ENCODE data around the gene SMAD6. TPM values are rescaled to one million over a fixed set of nuclear protein-coding genes. Genes with fewer than 3 reads are reported as not detected.
A peak's percentile ranks its signal among the peaks of the same experiment; 100 is the strongest.

Gene SMAD6
- total and polyA plus RNA-seq, 2 of the 4 experiments (the other 2 are of a cell fraction) = 4.8 to 8.5 TPM

DNA sequence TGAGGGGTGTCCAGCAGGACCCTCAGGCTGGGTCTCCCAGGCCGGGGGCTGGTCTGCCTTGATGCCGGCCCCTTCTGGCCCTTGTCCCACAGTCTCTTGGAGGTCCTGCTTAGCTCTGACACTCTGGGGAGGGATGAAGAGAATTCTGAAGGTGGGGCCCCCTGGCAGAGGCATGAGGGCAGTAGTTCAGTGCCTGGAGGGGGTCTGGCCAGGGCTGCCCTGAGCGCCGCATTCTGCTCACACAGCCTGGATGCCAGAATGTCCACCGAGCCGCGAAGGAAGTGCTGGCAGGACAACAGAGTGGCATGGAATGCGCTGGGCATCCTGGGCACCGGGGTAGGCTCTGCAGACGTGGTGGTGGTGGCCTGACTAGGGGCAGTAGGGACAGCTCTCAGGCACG lies 55.5 kb downstream of the SMAD6 start:
- in situ Hi-C loops (cut with MboI; ENCODE audit: low sequenced_read_pairs) (no loop called here), dilution Hi-C loops (cut with HindIII; ENCODE audit: low sequenced_read_pairs, unreplicated experiment) (no loop called here), intact Hi-C loops (cut with micrococcal nuclease) (no loop called here)
- Histone ChIP-seq H3K79me1 (ENCODE audit: low read depth in 1 of 2, low read length in 2 of 2) (peaks cover 41 to 82% of the 10 kb centered on the region in 2 experiments), H3K9me1 (ENCODE audit: insufficient read depth, low read length) (peaks cover 33% of the 10 kb centered on the region), H3K4me2 (ENCODE audit: low read depth, low read length) (no peak overlapping the region), H2BK15ac (ENCODE audit: low read depth, low read length) (no peak overlapping the region), H3K18ac (ENCODE audit: low read depth, low read length) (no peak overlapping the region), H3K36me3 (ENCODE audit: control insufficient read depth, insufficient read depth, low read length) (peaks cover 15% of the 10 kb centered on the region), H4K8ac (ENCODE audit: low read depth in 2 of 2, low read length in 2 of 2) (no peak overlapping the region), H2AFZ (replicated peaks; ENCODE audit: low read length, poor library complexity) (no peak overlapping the region), H3K23ac (ENCODE audit: low read depth, low read length) (no peak overlapping the region), H4K91ac (ENCODE audit: insufficient read depth, low read depth, low read length) (no peak overlapping the region), H3K27ac (ENCODE audit: insufficient read depth, low read length) (no peak overlapping the region), H3K4me1 (ENCODE audit: control insufficient read depth, insufficient read depth, low read length) (peaks cover 22% of the 10 kb centered on the region), H2BK120ac (ENCODE audit: low read depth, low read length) (no peak overlapping the region), H3K9me3 (ENCODE audit: control insufficient read depth, insufficient read depth, low read length) (peaks cover 4% of the 10 kb centered on the region; the same call in 1 of the 2 replicates), H3K9ac (ENCODE audit: low read depth, low read length) (no peak overlapping the region), H4K5ac (ENCODE audit: low read depth, low read length) (no peak overlapping the region), H2BK5ac (ENCODE audit: low read depth, low read length, poor library complexity, severe bottlenecking) (no peak overlapping the region), H3K4me3 (ENCODE audit: insufficient read depth, low read depth, low read length) (no peak overlapping the region), H3K56ac (ENCODE audit: extremely low read depth, insufficient read depth, low read length) (no peak overlapping the region), H3K27me3 (ENCODE audit: control insufficient read depth, insufficient read depth, low read length) (no peaks in the 10 kb centered on the region), H3K14ac (replicated peaks; ENCODE audit: low read depth, low read length) (no peak overlapping the region), H2BK20ac (ENCODE audit: low read depth, low read length) (no peak overlapping the region), H2AK5ac (ENCODE audit: low read depth, low read length) (peak overlapping the region; percentile 34), H4K20me1 (ENCODE audit: insufficient read depth, low read length) (0 out of 2 replicates have a peak, but pooled peaks cover 4% of the 10 kb centered on the region), H2AK9ac (replicated peaks; ENCODE audit: low read depth, low read length, poor library complexity) (no peak overlapping the region), H3K4ac (ENCODE audit: low read depth, low read length) (no peak overlapping the region; the same call in 1 of the 2 replicates)
- 87% methylated on average over 9 of the region's 11 CpGs; no CpG with 5 or more reads in 1 of the 2 experiments for WGBS, 2 experiments (ENCODE audit: extremely low coverage in 2 of 2, insufficient read length in 1 of 2)
- no peak for ATAC-seq (ENCODE audit: low read depth)
- DNase-seq = no peak
- BruUV-seq (replicated peaks) = no TSS peak
- ChIA-PET POLR2A (ENCODE audit: unreplicated experiment) (interaction anchor here (0.6 kb wide), 1 partner anchor 14 kb away, joined by 4 read pairs; no protein-coding TSS in a partner anchor), CTCF (no interaction called here)
- TF ChIP-seq MXI1 (IDR thresholded peaks at IDR 0.05; ENCODE audit: borderline replicate concordance, low read depth, low read length) (no peak), RCOR1 (IDR thresholded peaks at IDR 0.05; ENCODE audit: insufficient replicate concordance, low read length) (no peak), RFX5 (IDR thresholded peaks at IDR 0.05; ENCODE audit: low read depth, low read length) (no peak), POLR2A (IDR thresholded peaks at IDR 0.05; ENCODE audit: low read depth, low read length) (no peak), MAFK (IDR thresholded peaks at IDR 0.05; ENCODE audit: low read depth, low read length) (no peak), CHD1 (IDR thresholded peaks at IDR 0.05; ENCODE audit: low read depth, low read length) (no peak), RAD21 (IDR thresholded peaks at IDR 0.05; ENCODE audit: low read length) (no peak), NFE2L2 (IDR thresholded peaks at IDR 0.05; ENCODE audit: low read depth, low read length) (no peak), CEBPB (IDR thresholded peaks at IDR 0.05; ENCODE audit: low read depth, low read length) (no peak), FOS (IDR thresholded peaks at IDR 0.05; ENCODE audit: low read depth, low read length) (no peak), SMC3 (IDR thresholded peaks at IDR 0.05; ENCODE audit: low read depth, low read length) (no peak), BHLHE40 (IDR thresholded peaks at IDR 0.05; ENCODE audit: low read depth, low read length) (no peak), MAZ (IDR thresholded peaks at IDR 0.05; ENCODE audit: borderline replicate concordance, low read depth, low read length) (no peak)
- TF ChIP-seq, protein P1, sequence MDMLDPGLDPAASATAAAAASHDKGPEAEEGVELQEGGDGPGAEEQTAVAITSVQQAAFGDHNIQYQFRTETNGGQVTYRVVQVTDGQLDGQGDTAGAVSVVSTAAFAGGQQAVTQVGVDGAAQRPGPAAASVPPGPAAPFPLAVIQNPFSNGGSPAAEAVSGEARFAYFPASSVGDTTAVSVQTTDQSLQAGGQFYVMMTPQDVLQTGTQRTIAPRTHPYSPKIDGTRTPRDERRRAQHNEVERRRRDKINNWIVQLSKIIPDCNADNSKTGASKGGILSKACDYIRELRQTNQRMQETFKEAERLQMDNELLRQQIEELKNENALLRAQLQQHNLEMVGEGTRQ (IDR thresholded peaks at IDR 0.05; ENCODE audit: low read depth, low read length) = no peak
- TF ChIP-seq, protein P2, sequence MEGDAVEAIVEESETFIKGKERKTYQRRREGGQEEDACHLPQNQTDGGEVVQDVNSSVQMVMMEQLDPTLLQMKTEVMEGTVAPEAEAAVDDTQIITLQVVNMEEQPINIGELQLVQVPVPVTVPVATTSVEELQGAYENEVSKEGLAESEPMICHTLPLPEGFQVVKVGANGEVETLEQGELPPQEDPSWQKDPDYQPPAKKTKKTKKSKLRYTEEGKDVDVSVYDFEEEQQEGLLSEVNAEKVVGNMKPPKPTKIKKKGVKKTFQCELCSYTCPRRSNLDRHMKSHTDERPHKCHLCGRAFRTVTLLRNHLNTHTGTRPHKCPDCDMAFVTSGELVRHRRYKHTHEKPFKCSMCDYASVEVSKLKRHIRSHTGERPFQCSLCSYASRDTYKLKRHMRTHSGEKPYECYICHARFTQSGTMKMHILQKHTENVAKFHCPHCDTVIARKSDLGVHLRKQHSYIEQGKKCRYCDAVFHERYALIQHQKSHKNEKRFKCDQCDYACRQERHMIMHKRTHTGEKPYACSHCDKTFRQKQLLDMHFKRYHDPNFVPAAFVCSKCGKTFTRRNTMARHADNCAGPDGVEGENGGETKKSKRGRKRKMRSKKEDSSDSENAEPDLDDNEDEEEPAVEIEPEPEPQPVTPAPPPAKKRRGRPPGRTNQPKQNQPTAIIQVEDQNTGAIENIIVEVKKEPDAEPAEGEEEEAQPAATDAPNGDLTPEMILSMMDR (conservative IDR thresholded peaks at IDR 0.05; ENCODE audit: low read depth, low read length) = no peak
- TF ChIP-seq, protein P3, sequence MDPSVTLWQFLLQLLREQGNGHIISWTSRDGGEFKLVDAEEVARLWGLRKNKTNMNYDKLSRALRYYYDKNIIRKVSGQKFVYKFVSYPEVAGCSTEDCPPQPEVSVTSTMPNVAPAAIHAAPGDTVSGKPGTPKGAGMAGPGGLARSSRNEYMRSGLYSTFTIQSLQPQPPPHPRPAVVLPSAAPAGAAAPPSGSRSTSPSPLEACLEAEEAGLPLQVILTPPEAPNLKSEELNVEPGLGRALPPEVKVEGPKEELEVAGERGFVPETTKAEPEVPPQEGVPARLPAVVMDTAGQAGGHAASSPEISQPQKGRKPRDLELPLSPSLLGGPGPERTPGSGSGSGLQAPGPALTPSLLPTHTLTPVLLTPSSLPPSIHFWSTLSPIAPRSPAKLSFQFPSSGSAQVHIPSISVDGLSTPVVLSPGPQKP (IDR thresholded peaks at IDR 0.05; ENCODE audit: borderline replicate concordance, low read depth, low read length) = no peak

Measured in IMR-90 (cell line).